Nephron (organoid): ENCODE results near the gene ATP2B3.

Experiments used
- H3K27ac Mint-ChIP-seq, 3 experiments: 2 replicates each; pipeline ENCODE4 v1.8.0; 2020; ENCODE audit warnings: mixed read lengths in 3 of 3, mild to moderate bottlenecking in 2 of 3, moderate library complexity in 1 of 3
- H3K27me3 Mint-ChIP-seq: 2 replicates; pipeline ENCODE4 v1.8.0; 2021; ENCODE audit warnings: low read depth, mild to moderate bottlenecking, moderate library complexity, mixed read lengths
- H3K36me3 Mint-ChIP-seq: 2 replicates; pipeline ENCODE4 v1.8.0; 2020; ENCODE audit warnings: low read depth, mixed read lengths
- H3K4me1 Mint-ChIP-seq: 2 replicates; pipeline ENCODE4 v1.8.0; 2020; ENCODE audit warnings: mixed read lengths
- H3K4me3 Mint-ChIP-seq, 3 experiments: 2 replicates each; pipeline ENCODE4 v1.8.0; 2020; ENCODE audit warnings: mild to moderate bottlenecking in 3 of 3, mixed read lengths in 3 of 3, moderate library complexity in 2 of 3
- H3K9me3 Mint-ChIP-seq: 2 replicates; pipeline ENCODE4 v1.8.0; 2020; ENCODE audit warnings: mixed read lengths
- CTCF ChIP-seq, 3 experiments: fragments of 200-600 bp; sonication (generic); IDR thresholded peaks; one replicate each; pipeline ENCODE4 v1.5.0; 2021; ENCODE audit warnings: antibody characterized with exemption in 3 of 3; ENCODE audit not compliant: unreplicated experiment in 3 of 3

ATP2B3 gene

GRCh38 chrX:153530411-153531129, 13.1 kb downstream of the ATP2B3 start:
- Mint-ChIP-seq H3K27me3 (peaks cover 12% of the 10 kb centered on the region), H3K36me3 (no peaks in the 10 kb centered on the region), H3K27ac (no peak overlapping the region), H3K9me3 (peaks cover 10% of the 10 kb centered on the region), H3K4me1 (peaks cover 12% of the 10 kb centered on the region), H3K4me3 (no peak overlapping the region)
- TF ChIP-seq CTCF (IDR thresholded peaks at IDR 0.05; ENCODE audit: unreplicated experiment in 3 of 3): no peak

GRCh38 chrX:153533091-153533490, 15.6 kb downstream of the ATP2B3 start:
- H3K36me3 Mint-ChIP-seq: no peaks in the 10 kb centered on the region
- peaks cover 13% of the 10 kb centered on the region for H3K4me1 Mint-ChIP-seq
- H3K4me3 Mint-ChIP-seq: peak overlapping the region in 1 of 3 experiments; percentile 35
- H3K27ac Mint-ChIP-seq: peak overlapping the region; percentile 44 to 84 (median 62)
- H3K9me3 Mint-ChIP-seq: peaks cover 2% of the 10 kb centered on the region
- peaks cover 9% of the 10 kb centered on the region for H3K27me3 Mint-ChIP-seq
- no peak for TF ChIP-seq CTCF (IDR thresholded peaks at IDR 0.05; ENCODE audit: unreplicated experiment in 3 of 3)

GRCh38 chrX:153537080-153537479, 19.6 kb downstream of the ATP2B3 start:
- Mint-ChIP-seq H3K4me1 (peaks cover 13% of the 10 kb centered on the region), H3K27ac (no peak overlapping the region), H3K27me3 (peaks cover 4% of the 10 kb centered on the region), H3K9me3 (no peaks in the 10 kb centered on the region), H3K36me3 (no peaks in the 10 kb centered on the region), H3K4me3 (no peak overlapping the region)
- no peak for TF ChIP-seq CTCF (IDR thresholded peaks at IDR 0.05; ENCODE audit: unreplicated experiment in 3 of 3)

GRCh38 chrX:153537526-153538295, 20.3 kb downstream of the ATP2B3 start:
- Mint-ChIP-seq H3K27me3 (peaks cover 4% of the 10 kb centered on the region), H3K36me3 (no peaks in the 10 kb centered on the region), H3K27ac (no peak overlapping the region), H3K4me1 (peaks cover 13% of the 10 kb centered on the region), H3K9me3 (no peaks in the 10 kb centered on the region), H3K4me3 (no peak overlapping the region)
- TF ChIP-seq CTCF (IDR thresholded peaks at IDR 0.05; ENCODE audit: unreplicated experiment in 3 of 3): no peak

GRCh38 chrX:153538424-153538823, 21.0 kb downstream of the ATP2B3 start:
- Mint-ChIP-seq H3K27me3 (no peaks in the 10 kb centered on the region), H3K36me3 (no peaks in the 10 kb centered on the region), H3K9me3 (no peaks in the 10 kb centered on the region)

More at GRCh38 chrX:153538424-153538823, 21.0 kb downstream of the ATP2B3 start:
- no peak for TF ChIP-seq CTCF (IDR thresholded peaks at IDR 0.05; ENCODE audit: unreplicated experiment in 3 of 3)
- Mint-ChIP-seq H3K4me1 (peaks cover 6% of the 10 kb centered on the region), H3K27ac (no peak overlapping the region), H3K4me3 (no peak overlapping the region)
